GM19468 (cell line): ENCODE results near the gene DOCK10.

Experiments used
- ATAC-seq: cut with Tn5 transposase; IDR thresholded peaks from one replicate; pipeline ENCODE4 v1.9.1; 2021; ENCODE audit warnings: mild to moderate bottlenecking, moderate library complexity, moderate number of reproducible peaks; ENCODE audit not compliant: unreplicated experiment; ENCODE audit errors: extremely low read depth

Gene DOCK10

GRCh38 chr2:225042800-225043167 is 516 bp upstream of the DOCK10 start:
- ATAC-seq, result no peak

- peak; percentile 48 for ATAC-seq
Measured at GRCh38 chr2:225041207-225041850, 939 bp downstream of the DOCK10 start.

- no peak for ATAC-seq
Measured at GRCh38 chr2:225040856-225041206, 1.4 kb downstream of the DOCK10 start.

- ATAC-seq, result no peak
Measured at GRCh38 chr2:225040142-225040541, 2.1 kb downstream of the DOCK10 start.

- ATAC-seq, result no peak
Measured at GRCh38 chr2:225038231-225038523, 4.1 kb downstream of the DOCK10 start.

- ATAC-seq, result no peak
Measured at GRCh38 chr2:225037415-225038230, 4.6 kb downstream of the DOCK10 start.

GRCh38 chr2:225036431-225036830 is 5.8 kb downstream of the DOCK10 start:
- no peak for ATAC-seq

- no peak for ATAC-seq
Measured at GRCh38 chr2:225033440-225034318, 8.6 kb downstream of the DOCK10 start.

- ATAC-seq, result no peak
Measured at GRCh38 chr2:225032246-225032645, 10.0 kb downstream of the DOCK10 start.

- ATAC-seq, result no peak
Measured at GRCh38 chr2:225031599-225031998, 10.7 kb downstream of the DOCK10 start.

- no peak for ATAC-seq
Measured at GRCh38 chr2:225030893-225031292, 11.4 kb downstream of the DOCK10 start.

GRCh38 chr2:225030203-225030602 is 12.1 kb downstream of the DOCK10 start:
- ATAC-seq, result no peak

- no peak for ATAC-seq
Measured at GRCh38 chr2:225028572-225028971, 13.7 kb downstream of the DOCK10 start.

GRCh38 chr2:225027061-225027762 is 15.1 kb downstream of the DOCK10 start:
- ATAC-seq, result no peak

GRCh38 chr2:225025917-225026571 is 16.2 kb downstream of the DOCK10 start:
- no peak for ATAC-seq

GRCh38 chr2:225022188-225022587 is 20.1 kb downstream of the DOCK10 start:
- ATAC-seq, result no peak

GRCh38 chr2:225020168-225020849 is 22.0 kb downstream of the DOCK10 start:
- no peak for ATAC-seq

- ATAC-seq, result no peak
Measured at GRCh38 chr2:225019105-225019504, 23.2 kb downstream of the DOCK10 start.

- no peak for ATAC-seq
Measured at GRCh38 chr2:225017713-225018112, 24.6 kb downstream of the DOCK10 start.
